Right renal pelvis (tissue), 4 donors: ENCODE measurements around the gene EPHA6. TPM values are rescaled to one million over a fixed set of nuclear protein-coding genes. Genes with fewer than 3 reads are reported as not detected.
"Not testable (repeated sequence)": the region's sequence is repeated elsewhere in the genome, so short reads cannot be mapped to it uniquely, and the experiment has no call there.

Source experiments
- DNase-seq, 4 donors: peaks; one replicate each; pipeline ENCODE4 v3.0.0-alpha.2; 2013; ENCODE audit warnings: low read depth in 4 of 4, low spot score in 3 of 4, missing footprints in 1 of 4
- polyA plus RNA-seq, 4 donors: library from polyadenylated mRNA; unstranded; fragments of 120-200 nt; gene quantifications; one replicate each; pipeline ENCODE4 v1.2.1, GENCODE V29; 2013; ENCODE audit not compliant: insufficient read length in 4 of 4

EPHA6 gene
- polyA plus RNA-seq, 4 donors: 0.50 to 1.2 (median 0.89) TPM

DNA sequence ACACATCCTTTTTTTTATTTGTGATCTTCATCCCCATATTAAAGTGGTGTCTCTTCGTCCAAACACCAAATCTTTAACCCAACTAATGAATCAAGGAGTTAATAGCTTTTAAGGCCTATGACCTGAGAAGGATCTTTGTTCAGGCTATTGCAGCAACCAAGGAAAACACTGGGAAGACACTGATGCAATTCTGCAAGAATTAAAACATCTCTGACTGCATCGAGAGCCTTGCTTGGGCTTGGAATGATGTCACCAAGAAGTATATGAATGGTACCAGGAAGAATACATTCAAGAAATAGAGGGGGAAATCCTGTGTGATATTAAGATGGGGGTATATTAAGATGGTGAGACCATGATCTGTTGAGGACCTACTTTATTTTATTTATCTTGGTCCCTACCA is 736.0 kb downstream of the EPHA6 start:
- DNase-seq: no peak

DNA sequence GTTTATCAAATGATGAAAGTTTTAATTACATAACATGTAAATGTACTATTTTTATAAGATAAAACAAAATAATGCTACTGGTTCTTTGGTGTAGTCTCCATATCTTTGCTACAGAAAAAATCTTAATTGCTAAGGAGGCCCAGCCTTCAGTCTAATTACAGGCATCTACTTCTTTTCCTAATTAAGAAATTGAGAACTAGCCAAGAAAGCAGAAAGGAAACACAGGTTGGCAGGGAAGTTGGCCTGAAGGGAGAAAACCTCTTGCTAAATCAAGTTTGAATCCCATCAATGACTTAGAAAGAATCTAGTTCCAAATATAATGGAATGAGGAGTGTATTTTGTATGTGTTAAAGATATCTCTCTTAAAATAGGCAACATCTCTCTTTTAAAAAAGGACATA is 737.8 kb downstream of the EPHA6 start:
- DNase-seq: no peak

DNA sequence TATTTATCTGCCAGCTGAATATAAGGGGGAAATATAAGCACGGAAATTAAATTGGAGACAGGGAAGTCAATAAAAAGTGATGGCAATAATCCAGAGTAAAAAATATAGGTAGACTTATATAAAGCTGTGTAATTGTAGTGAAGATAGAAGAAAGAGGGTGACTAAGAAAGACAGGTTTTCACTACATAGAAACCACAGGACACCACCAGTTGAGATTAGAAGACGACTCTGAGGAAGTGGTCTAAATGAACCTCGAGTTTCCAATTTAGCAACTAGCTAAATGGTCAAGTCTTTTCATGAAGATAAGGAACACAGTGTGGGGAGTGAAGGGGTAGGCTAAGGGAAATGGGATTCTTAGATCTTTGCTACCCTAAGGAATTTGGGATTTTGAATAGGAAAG is 761.3 kb downstream of the EPHA6 start:
- no peak for DNase-seq

DNA sequence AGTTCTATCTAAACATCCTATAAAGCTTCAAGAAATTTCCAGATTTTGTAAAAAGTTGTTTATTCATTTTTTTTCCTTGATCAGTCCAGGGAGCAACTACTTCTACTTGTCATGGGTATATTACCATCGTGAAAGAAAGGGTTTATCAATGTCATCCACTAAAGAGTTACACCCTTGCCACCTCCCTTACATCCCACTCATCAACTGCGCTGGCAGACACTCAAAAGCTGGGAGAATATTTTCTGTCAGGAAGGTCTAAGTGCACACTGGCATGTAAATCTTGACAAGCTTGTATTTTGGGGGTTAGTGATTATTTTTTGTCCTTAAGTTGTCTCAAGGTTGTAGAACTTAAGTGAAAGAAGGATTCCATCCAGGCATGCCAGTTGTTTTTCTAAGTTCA is 761.8 kb downstream of the EPHA6 start:
- DNase-seq: no peak

DNA sequence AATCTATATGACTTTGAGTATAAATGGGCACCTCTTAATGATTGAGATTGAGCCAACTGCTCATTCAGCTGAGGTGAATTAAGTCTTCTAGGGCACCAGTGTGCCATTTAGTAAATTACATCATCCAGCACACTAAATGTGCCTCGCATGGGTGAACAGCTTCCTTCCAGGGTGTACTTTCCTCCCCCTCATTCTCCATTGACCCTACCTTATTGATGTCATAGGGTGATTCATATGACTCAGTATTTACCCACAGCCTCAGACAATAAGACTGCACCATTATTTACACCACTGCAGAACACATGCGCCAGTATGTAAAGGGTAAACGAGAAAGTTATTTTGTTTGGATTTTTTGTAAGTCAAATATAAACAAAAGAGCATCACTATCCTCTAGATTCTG is 765.0 kb downstream of the EPHA6 start:
- peak; percentile 15 to 47 (median 26) for DNase-seq

DNA sequence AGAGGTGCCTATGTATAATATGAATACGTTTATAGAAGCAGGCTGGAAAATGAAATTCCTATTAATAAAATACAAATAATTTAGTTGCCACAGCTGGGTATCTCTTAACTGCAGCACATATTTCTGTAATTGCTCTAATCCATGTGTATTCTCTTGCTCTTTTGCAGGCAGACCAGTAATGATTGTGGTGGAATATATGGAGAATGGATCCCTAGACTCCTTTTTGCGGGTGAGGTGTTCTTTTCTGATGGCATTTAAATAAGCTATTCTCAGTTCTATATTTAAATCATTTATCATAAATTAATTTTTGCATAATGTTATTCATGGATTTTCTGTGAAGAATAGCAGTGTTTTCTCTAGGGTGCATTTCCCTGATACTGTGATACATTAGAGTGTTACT is 796.2 kb downstream of the EPHA6 start:
- no peak for DNase-seq

DNA sequence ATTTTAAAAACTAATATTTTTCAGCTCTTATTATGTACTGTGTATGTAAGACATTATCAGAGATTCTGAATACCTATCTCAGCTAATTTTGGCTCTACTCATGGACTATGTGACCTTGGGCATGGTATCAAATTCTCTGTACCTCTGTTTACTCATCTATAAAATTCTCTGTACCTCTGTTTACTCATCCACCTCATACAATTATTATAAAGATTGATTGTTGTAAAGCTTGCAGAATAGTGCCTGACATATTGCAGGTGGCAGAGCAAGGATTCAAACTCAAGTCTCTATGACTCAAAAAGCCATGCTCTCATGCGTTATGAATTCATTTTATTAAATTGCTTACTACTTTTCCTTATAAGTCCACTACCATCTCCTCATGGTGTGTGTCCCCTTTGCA is 798.2 kb downstream of the EPHA6 start:
- no peak for DNase-seq

DNA sequence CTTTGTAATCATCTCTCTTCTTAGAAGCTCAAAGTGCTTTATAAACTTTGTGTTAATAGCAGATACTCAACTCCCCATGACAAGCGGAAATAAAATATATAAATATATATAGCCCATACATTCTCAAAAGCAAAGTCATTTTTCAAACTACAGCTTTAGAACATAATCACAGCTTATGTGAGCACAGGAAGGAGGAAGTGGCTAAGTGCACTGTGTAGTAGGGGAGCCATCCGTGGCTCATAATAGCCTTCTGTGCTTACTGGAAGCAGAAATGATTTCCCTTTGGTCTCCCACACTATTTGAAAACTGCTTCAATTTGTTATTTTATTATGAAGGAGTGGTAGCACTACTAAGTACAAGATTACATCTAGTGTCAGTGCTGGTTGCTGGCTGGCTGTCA is 798.7 kb downstream of the EPHA6 start:
- no peak for DNase-seq

DNA sequence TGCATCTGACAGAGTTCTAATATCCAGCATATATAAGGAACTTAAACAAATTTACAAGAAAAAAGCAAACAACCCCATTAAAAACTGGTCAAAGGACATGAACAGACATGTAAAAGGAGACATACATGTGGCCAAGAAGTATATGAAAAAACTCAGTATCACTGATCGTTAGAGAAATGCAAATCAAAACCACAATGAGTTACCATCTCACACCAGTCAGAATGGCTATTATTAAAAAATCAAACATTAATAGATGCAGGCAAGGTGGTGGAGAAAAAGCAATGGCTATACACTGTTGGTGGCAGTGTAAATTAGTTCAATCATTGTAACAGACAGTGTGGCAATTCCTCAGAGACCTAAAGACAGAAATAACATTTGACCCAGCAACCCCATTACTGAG is 806.1 kb downstream of the EPHA6 start:
- DNase-seq: not testable (repeated sequence)

DNA sequence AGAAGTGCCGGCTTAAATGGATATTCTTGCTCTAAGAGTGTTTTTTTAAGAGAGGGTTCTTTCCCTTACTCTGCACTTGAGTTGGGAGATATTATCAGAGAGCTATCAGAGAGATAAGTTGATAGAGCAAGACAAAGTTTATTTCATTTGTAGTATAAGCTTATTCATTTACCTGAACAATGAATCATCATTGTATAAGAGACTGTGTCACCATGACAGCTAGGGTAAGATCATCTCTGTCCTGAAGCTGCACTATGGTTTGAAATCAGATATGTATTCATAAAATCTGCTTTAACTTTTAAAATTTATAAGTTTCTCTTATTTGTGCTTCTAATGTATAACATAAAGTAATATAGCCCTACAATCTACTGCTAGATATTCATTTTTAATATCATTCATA is 822.1 kb downstream of the EPHA6 start:
- DNase-seq: no peak

DNA sequence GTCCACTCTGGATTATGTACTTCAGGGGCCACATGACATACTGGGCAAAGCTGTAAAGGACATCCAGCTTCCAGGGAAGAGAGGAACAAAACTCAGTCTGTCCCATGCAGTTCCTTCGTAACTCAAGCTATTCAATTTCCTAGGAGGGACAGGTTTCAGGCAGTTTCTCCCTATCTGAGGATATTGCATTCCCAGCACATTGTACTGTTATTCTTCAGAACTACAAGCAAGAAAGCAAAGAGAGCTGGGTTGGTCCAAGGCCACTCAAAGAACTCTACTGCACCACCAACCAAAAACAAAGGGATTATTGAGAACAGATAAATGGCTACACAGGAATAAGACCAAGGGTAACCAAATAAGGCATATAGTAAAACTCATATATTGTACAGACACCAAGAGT is 832.5 kb downstream of the EPHA6 start:
- no peak for DNase-seq

DNA sequence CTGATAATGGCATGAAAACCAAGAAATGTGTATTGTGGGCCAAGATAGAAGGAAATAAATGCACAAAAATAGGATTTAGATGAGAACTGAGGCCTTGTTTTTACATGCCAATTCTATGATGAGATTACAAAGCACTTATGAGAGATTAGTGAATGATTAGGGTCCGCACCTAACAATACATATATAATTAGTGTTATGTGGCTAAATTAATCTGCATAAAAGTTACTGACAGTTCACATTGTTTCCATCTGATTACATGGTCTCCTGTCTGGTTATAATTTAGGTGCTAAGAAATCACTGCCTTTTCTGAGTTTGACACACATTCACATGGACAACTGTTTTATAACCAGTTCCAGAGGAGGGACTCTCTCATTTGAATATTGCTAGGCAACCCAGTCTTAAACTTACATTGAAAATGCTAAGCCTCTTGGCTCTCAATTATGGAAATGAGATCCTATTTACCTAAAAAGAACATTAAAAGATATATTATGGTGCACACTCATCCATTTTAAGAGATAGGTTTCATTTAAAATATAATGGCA is 833.1 kb downstream of the EPHA6 start:
- no peak for DNase-seq

DNA sequence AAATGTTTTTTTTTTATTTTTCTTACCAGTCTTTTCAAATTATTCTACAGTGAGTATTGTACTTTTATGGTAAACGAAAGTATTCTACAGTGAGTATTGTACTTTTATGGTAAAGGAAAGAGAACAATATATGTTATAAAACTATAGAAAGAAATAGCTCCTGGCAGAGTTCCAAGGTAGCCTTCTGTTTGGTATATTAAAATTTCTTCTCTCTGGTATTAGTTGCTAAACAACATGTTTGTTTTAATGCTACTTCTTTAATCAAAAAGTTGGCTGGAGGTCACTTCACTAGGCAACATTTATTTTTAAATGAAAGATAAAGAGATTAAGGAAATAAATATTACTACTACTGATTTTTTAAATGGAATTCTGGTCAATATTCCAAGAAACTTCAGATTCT is 841.6 kb downstream of the EPHA6 start:
- no peak for DNase-seq

DNA sequence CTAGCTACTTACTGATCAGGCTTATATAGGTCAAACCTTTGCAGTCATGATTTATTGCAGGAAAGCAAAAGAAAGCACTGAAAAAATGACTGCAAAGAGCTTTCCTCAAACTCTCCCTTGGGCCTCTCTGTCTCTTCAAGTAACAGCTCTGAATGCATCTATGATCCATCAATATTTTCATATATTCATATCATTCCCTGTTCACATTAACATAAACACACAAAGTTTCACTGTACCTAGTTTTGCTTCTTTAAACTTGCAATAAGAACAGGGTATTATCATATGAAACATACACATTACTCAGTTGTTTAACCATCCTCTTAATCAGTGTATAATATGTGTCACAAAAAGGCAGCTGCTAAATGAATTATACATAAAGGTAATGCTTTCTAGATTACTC is 842.2 kb downstream of the EPHA6 start:
- no peak for DNase-seq

DNA sequence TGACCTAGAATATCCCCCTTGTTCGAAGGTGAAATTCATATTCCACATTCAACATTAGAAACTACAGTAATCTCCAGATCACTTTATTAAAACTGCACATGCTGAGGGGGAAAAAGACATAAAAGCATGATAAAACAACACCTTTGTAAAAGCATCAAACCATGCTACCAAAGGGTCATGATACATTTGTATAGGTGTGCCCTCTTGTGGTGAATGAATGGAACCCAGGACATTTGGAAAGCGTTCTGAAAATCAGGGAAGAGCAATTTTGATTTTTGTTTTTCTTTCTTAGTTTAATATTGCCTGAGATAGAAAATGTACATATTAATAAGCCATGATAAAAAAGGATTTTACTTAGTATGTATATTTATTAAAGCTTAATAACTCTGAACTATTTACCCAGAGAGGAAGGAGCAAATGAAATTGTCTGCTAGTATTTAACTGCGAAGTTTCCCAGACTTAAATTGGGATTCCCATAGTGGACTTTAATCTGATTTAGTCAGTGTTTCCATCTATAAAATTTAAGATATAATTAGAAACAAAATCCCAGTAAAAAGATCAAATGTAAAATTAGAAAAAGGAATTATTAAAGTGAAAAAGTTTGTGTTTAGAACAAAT is 844.4 kb downstream of the EPHA6 start:
- DNase-seq: peak; percentile 1 to 26 (median 8)

DNA sequence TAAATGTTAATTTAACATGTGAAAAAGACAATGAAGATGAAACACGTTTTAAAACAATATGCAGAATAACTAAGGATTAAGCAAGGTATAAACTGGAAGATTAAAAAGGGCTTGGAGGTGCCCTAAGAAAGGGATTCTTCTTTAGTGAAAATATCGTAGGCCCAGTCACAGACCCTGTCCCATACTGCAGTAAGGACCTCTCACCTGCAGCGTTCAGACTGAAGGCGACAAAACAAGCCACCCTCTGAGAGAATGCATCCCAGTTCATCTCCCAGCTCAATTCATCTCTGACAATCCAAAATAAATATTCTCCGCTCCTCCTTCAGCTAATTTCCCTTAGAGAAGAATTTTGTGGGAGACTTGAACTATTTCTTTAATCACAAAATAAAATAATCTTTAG is 847.9 kb downstream of the EPHA6 start:
- DNase-seq: no peak

DNA sequence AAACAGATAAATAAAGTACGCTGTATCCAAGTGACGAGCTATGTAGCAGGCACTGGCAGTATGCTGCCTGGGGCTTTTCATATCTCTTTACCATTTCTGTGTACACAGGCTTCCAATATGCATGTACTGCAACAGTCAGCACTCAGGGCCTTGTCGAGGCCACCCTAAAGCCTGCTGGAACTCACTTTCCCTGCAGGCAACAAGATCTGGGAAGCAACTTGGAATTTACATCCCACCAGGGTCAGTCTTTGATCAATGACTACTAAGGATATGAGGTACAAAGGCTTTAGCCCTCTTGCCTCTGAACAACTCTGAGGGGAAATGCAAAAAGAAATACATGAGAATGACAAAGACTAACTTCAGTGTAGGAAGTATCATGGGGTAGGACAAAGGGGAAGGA is 848.4 kb downstream of the EPHA6 start:
- DNase-seq: no peak

DNA sequence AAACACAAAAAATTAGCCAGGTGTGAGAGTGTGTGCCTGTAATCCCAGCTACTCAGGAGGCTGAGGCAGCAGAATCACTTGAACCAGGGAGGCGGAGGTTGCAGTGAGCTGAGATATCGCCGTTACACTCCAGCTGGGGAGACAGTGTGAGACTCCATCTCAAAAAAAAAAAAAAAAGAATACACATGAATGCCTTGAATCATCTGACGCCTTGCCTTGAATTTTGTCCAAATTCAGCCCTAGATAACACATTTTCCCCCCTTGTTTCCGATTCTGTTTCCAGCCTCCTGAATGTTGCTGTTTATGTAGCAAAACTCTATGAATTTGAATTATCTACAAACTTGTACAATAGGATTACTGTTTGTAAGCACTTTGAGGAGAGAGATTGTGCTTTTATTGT is 851.5 kb downstream of the EPHA6 start:
- no peak for DNase-seq

DNA sequence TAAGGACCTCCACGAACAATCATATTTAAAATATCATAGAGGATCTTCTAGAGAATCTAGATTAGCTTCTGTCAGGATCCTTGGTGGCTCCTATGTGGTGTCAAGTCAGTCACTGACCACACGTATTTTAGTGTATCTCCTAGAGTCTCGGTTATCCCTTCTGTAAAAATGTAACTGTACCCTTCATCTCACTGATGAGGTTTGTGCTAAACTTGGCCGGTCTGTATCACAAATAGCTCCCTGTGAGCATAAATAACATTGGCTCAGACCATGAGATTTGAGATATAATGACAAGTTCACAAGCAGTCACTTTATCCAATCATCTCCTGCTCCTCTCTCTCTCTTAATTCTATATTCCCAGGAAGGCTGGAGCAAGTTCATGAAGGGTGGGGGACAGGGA is 856.6 kb downstream of the EPHA6 start:
- no peak for DNase-seq

DNA sequence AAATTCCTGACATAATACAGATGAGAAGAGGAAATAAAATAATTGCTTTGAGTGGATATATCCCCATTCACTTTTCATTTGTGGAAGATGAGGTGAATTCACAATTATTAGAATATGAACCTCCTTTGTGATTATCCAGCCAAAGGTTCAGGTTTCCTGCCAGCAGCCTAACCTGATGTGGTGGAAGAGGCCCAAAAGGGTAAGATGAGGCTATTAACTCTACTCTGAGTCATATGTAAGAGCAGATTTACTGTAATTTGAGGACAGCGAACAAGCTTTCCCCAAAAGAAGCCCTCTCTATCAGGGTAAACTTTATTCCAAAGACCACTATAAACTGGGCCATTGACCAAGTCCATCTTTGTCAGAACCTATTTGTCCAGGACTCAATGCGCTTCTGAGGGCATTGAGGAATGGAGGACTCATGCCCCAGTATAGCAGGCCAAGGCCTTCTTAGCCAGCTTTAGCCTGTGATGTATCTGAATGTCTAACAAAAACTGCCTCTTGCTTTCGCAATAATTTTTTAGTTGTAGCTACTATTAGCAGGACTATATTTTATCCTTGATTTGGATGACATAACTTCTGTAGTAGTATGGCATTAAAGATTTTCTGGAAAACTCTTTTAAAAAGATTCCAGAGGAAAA is 859.1 kb downstream of the EPHA6 start:
- DNase-seq: no peak

DNA sequence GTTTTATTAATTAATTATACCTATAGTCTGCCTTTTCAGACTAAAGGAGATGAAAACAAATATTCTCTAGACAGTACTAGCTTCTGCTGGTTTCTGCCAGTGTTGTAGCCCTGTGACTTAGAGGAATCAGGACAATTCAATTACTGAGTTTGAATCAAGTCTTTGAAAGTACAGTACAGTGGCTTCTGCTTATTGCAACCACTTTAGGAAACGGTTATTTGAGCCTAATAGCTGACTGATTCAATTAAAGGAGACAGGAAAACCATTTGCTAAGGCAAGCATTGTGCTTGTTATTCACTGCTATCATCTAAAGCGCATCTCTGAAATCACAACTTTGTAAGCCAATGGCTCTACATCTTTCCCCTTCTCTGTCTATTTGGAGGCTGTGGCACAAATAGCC is 860.1 kb downstream of the EPHA6 start:
- DNase-seq: no peak

DNA sequence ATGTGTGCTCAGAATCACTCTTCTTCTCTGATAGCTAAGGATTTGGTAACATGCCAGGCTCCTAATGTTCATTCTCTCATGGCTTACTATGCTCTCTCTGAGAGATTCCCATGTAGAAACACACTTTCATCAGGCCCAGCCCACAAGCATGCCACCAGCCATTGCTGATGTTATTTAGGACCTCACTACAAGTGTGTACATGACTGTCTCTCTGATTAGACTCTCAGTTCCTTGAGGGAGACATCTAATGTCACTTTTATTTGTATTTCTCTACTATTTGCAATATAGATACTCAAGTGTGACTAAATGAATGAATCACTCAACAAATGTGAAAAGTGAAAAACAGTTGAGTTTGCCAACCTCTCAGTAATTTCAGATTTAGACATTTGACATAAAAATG is 865.8 kb downstream of the EPHA6 start:
- no peak for DNase-seq

DNA sequence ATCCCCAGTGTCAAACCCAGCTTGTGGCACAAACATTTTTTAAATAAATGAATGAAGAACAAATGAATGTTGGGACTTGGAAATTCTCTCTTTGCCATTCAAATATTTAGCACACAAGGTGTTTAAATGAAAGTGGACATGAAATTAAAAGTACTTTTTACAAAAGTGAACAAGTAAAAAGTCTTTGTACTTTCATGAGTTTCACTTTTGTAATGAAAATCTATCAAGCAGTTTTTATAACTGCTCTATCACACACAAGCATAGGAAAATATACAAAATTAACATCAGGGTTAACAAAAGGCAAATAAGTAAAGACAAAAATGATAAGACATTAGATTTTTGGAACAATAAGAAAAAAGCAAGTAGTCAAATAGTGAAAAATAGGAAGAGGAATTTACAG is 866.3 kb downstream of the EPHA6 start:
- no peak for DNase-seq
